LNCAP (cell line): ENCODE measurements around the gene CCDC149.

Source experiments
- CTCF ChIP-seq: fragments of 450-650 bp; IDR thresholded peaks from 2 replicates; pipeline ENCODE4 v1.5.1; 2017; ENCODE audit warnings: mild to moderate bottlenecking

CCDC149 gene

GRCh38 chr4:24896056-24896455 is 16.8 kb downstream of the CCDC149 start:
- no peak for TF ChIP-seq CTCF

- no peak for TF ChIP-seq CTCF
These were observed 17.4 kb downstream of the CCDC149 start for GRCh38 chr4:24895461-24895860.

GRCh38 chr4:24894846-24895245 is 18.0 kb downstream of the CCDC149 start:
- no peak for TF ChIP-seq CTCF

GRCh38 chr4:24894243-24894642 is 18.6 kb downstream of the CCDC149 start:
- no peak for TF ChIP-seq CTCF

GRCh38 chr4:24892778-24893177 is 20.1 kb downstream of the CCDC149 start:
- TF ChIP-seq CTCF = no peak

- no peak for TF ChIP-seq CTCF
These were observed 20.6 kb downstream of the CCDC149 start for GRCh38 chr4:24892278-24892677.

- TF ChIP-seq CTCF = no peak
These were observed 22.2 kb downstream of the CCDC149 start for GRCh38 chr4:24890561-24891126.

- TF ChIP-seq CTCF = no peak
These were observed 22.9 kb downstream of the CCDC149 start for GRCh38 chr4:24889991-24890390.
